A172 (cell line): Measurements from ENCODE around the gene DYNC1I1. TPM values are rescaled to one million over a fixed set of nuclear protein-coding genes. Genes with fewer than 3 reads are reported as not detected.
"Not testable (repeated sequence)": the region's sequence is repeated elsewhere in the genome, so short reads cannot be mapped to it uniquely, and the experiment has no call there.

Experiments used
- DNase-seq: peaks from one replicate; pipeline ENCODE4 v3.0.0-alpha.2; 2015; ENCODE audit warnings: low spot score
- total RNA-seq: library from RNA; depleted of rRNA; stranded (reverse); fragments of >200 nt; shearing (Covaris generic); gene quantifications from 2 replicates; pipeline ENCODE4 v1.2.3, GENCODE V29; 2014

The DYNC1I1 gene
- total RNA-seq, 1 experiment from 2014 or later = 2.4 TPM

DNA sequence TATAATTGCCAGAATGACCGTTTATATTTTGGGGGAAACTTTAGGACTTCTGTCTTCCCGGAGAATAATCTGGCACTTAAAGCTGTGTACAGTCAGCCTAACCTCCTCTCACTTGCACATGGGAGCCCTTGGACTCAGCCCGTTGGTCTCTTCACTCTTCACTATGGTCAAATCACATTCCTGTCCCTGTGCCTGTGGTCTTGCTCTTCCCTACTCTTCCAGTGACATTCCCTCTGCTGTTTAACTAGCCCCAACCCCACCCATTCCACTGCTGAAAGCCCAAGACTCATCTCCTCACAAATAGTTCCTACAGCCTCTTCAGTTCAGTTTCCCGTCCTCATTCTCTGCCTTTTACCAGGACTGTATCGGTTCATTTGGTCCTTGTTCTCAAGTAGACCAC lies 135.0 kb downstream of the DYNC1I1 start:
- DNase-seq = no peak

DNA sequence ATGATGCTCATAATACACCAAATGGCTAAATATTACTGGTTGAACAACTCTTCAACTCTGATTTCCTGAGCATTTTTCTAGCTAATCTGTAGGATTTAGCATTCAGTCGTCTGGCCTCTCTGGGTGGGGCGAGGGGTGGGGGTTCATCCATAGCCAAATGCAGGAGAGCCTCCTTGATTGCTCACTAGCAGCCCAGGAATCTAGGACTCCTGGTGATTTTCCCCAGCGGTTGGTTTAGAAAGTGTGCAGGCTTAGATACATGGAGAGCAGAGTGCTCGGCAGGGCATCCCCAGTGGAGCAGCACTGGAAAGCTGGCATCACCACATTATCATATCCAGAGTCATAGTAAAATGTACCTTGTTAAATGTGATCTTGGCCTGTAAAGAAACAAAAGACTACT lies 136.1 kb downstream of the DYNC1I1 start:
- DNase-seq = no peak

- DNase-seq = no peak
These were observed 138.0 kb downstream of the DYNC1I1 start for GRCh38 chr7:95910341-95910740.

- DNase-seq = no peak
These were observed 143.4 kb downstream of the DYNC1I1 start for GRCh38 chr7:95915731-95916130.

GRCh38 chr7:95916573-95917297 lies 144.4 kb downstream of the DYNC1I1 start:
- DNase-seq = peak; percentile 47

- DNase-seq = no peak
These were observed 145.3 kb downstream of the DYNC1I1 start for GRCh38 chr7:95917634-95918033.

DNA sequence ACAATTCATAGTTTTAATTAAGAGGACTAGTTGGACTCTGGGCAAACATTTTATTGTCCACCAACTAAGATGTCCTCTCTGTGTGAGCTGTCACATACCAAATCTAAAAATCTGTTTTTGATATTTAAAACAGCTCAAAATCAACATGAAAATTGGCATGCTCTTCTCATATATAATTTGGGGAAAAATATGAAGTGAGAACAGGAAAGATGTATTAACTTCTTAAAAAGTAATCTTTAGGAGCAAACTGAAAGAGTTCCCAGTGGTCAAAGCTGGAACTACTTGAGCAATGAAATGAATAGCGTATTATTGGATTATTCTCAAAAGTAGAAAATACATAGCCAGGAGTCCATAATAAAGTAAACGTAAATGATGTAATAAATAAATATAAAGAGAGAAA lies 147.2 kb downstream of the DYNC1I1 start:
- no peak for DNase-seq

GRCh38 chr7:95921543-95921942 lies 149.2 kb downstream of the DYNC1I1 start:
- peak; percentile 45 for DNase-seq

- no peak for DNase-seq
These were observed 149.8 kb downstream of the DYNC1I1 start for GRCh38 chr7:95922191-95922590.

- no peak for DNase-seq
These were observed 152.9 kb downstream of the DYNC1I1 start for GRCh38 chr7:95925236-95925635.

DNA sequence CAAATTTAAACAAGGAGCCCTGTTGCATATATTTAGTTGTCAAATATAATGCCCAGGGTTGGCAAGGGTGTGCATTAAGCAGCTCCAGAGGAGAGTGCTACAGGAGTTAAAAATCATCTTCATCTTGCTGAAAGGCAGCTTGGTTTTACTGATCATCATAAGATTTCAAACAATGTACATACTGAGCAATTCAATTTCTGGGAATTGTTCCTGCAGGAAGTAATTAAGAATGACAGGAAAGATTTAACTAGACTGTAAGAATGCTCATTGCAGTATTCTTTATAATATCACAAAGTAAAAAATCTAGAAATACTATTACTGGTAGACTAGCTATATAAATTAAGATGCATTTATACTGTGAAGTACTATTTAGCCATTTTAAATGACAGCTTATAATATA lies 153.6 kb downstream of the DYNC1I1 start:
- no peak for DNase-seq

GRCh38 chr7:95927756-95928155 lies 155.4 kb downstream of the DYNC1I1 start:
- no peak for DNase-seq

- DNase-seq = no peak
These were observed 157.4 kb downstream of the DYNC1I1 start for GRCh38 chr7:95929710-95930280.

- no peak for DNase-seq
These were observed 159.3 kb downstream of the DYNC1I1 start for GRCh38 chr7:95931460-95932232.

DNA sequence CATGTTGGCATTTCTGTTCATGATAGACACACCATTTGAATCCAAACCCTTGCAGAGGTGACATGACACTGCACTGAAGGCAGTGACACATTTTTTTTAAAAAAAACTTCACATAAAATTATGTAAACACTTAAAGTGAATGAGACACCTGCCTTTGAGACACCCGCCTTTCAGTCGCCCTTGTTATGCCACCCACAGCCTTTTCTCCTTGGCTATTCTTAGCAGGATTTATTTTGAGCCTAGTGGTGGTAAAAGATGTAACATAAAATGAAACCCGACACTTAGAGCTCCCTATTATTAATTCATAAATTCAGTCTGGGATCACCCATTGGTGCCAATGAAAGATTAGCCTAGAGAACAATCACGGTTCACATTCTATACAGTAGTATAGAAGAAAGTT lies 161.3 kb downstream of the DYNC1I1 start:
- no peak for DNase-seq

DNA sequence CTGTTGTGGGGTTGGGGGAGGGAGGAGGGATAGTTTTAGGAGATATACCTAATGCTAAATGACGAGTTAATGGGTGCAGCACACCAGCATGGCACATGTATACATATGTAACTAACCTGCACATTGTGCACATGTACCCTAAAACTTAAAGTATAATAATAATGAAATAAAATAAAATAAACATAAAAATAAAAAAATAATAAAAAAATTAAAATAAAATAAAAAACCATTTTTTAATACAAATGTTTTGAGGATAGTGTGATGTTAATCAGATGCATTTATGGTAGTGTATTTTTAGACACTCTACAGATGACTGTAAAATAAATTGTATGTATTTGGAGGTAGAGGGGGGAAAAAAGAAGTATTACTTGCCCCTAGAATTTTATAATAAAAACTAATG lies 172.5 kb downstream of the DYNC1I1 start:
- not testable (repeated sequence) for DNase-seq

- DNase-seq = no peak
These were observed 178.3 kb downstream of the DYNC1I1 start for GRCh38 chr7:95950698-95951097.

DNA sequence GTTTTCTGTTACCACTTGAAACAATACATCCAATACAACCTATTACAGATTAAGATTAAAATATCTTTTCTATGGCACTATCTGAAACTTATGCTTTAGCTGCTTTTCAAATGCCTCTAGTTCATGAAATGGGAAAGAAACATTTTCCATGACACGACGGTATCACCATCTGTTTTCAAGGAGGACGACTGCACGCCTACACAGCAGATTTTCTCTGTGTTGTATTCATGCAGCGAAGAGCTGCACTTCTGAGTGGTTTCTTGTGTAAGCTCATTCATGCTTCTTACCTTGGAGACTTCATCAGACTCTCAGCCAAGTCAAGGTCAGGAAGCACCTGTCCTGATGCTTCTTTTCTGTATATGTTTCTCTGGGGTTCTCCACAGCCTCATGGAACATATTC lies 179.2 kb downstream of the DYNC1I1 start:
- DNase-seq = no peak

GRCh38 chr7:95951997-95952795 lies 179.8 kb downstream of the DYNC1I1 start:
- no peak for DNase-seq

- DNase-seq = no peak
These were observed 180.5 kb downstream of the DYNC1I1 start for GRCh38 chr7:95952851-95953250.

DNA sequence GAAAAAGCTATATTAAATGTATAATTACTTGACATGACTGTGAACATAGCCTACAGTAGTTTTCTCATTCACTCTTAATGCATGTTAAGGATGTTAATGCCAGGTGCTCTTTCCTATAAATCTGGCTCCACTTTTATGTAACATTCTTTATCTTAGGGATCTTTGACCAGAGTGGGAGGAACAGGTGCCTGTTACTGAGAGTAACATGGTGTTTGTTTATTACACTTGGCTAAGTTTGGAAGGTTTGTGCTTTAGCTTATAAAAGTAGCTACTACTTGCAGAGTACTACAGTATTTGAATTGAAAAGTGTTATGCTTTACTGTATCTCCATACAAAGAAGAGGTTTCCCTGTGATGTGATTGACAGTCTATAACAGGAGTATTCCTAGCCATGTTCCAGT lies 183.4 kb downstream of the DYNC1I1 start:
- no peak for DNase-seq

GRCh38 chr7:95957510-95957909 lies 185.2 kb downstream of the DYNC1I1 start:
- DNase-seq = no peak
